Measurements from ENCODE around the gene NT5DC3. TPM values are rescaled to one million over a fixed set of nuclear protein-coding genes. Genes with fewer than 3 reads are reported as not detected.
A peak's percentile ranks its signal among the peaks of the same experiment; 100 is the strongest.

The NT5DC3 gene
- total RNA-seq, 1 donor from 2014 or later: 6.6 TPM

DNA sequence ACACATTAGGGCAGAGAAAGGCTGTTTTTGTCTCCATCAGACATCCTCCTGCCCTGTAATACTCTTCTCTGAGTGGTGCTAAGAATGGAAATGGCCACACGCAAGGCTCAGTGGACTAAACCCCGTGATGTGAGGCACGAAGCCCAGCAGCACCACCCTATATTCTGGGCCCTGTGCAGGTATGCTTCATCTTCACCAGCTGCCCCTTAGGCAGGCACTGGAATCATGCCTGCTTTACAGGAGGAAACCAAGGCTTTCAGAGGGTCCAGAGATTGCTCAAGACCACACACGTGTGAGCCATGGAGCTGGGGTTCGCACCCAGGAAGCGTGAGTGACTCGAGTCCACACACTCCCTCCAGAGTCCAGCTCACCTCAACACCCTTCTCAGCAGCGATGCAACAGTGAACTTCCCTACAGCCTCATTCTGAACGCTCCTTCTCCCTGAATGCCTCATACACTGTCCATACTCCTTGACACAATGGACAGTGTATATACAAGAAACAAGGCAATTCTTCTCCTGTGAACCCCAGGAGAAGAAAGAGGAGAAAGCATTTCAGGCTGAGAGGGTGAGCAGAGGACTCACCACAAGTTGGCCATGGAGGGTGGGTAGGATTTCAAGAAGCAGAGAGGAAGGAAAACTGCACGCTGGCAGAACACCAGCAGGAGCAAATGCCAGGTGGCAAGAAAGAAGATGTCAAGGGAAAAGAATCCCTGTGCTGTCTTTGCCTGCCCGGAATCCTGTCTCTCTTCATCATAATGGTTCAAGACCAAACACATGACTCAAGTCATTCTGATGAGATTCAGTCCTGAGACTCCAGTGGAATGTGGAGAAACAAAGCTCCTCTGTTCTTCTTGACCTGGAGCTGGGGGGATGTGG lies 39.1 kb downstream of the NT5DC3 start:
- no peak for DNase-seq (ENCODE audit: low spot score in 2 of 2)
- H3K27ac ChIP-seq: peak overlapping the region; percentile 54 to 60
- H3K4me1 ChIP-seq: peaks cover 10 to 51% of the 10 kb centered on the region in 2 donors
- H3K4me3 ChIP-seq: no peak overlapping the region
- peaks cover 23 to 29% of the 10 kb centered on the region in 2 donors for H3K36me3 ChIP-seq
- intact Hi-C loops (cut with DNase I): no loop called here
- H3K27me3 ChIP-seq: no peaks in the 10 kb centered on the region
- no peaks in the 10 kb centered on the region for H3K9me3 ChIP-seq
- TF ChIP-seq CTCF (IDR thresholded peaks at IDR 0.05): no peak

GRCh38 chr12:103799857-103800771 lies 40.9 kb downstream of the NT5DC3 start:
- Histone ChIP-seq H3K4me3 (peak overlapping the region in 1 of 2 donors; percentile 34), H3K27me3 (no peaks in the 10 kb centered on the region), H3K4me1 (peaks cover 7 to 34% of the 10 kb centered on the region in 2 donors), H3K9me3 (no peaks in the 10 kb centered on the region), H3K36me3 (peaks cover 33 to 38% of the 10 kb centered on the region in 2 donors), H3K27ac (peak overlapping the region; percentile 56 to 82)
- no peak for TF ChIP-seq CTCF (IDR thresholded peaks at IDR 0.05)
- intact Hi-C loops (cut with DNase I): no loop called here
- peak in 1 of 2 donors; percentile 82 for DNase-seq (ENCODE audit: low spot score in 2 of 2)

DNA sequence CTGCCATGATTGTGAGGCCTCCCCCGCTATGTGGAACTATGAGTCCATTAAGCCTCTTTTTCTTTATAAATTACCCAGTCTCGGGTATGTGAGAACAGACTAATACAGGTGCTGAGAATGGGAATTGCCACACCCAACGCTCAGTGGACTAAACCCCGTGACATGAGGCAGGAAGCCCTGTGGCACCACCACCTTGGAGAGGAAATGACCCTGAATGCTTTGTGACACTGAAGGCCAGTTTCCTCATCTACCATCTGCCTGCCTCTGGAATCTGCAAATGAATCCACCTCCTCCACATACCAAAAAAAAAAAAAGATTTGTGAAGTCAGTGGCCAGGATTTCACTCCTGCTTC lies 41.6 kb downstream of the NT5DC3 start:
- TF ChIP-seq CTCF (IDR thresholded peaks at IDR 0.05): no peak
- H3K4me3 ChIP-seq: no peak overlapping the region
- DNase-seq (ENCODE audit: low spot score in 2 of 2): no peak
- no peaks in the 10 kb centered on the region for H3K9me3 ChIP-seq
- peaks cover 3 to 27% of the 10 kb centered on the region in 2 donors for H3K4me1 ChIP-seq
- H3K27ac ChIP-seq: peak overlapping the region; percentile 56 to 82
- intact Hi-C loops (cut with DNase I): no loop called here
- H3K36me3 ChIP-seq: peaks cover 33 to 44% of the 10 kb centered on the region in 2 donors
- H3K27me3 ChIP-seq: no peaks in the 10 kb centered on the region

DNA sequence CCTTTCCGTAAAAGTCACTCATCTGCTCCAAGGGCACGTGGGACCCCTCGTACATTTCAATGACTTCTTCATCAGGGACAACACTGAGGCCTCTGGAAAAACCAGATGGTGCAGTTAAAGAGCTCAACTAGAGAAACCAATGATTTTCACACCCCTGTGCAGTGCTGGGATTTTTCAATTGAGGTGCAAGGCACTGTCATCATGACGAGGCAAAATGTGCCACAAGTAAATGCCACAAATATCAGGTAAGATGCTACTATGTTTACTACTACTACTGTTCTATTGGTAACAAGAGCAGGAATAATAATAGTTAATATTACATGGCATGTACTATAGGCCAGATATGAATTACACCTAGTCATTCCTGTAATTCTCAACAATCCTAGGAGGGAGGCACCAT lies 42.4 kb downstream of the NT5DC3 start:
- H3K4me1 ChIP-seq: peaks cover 3 to 24% of the 10 kb centered on the region in 2 donors
- DNase-seq (ENCODE audit: low spot score in 2 of 2): no peak
- peaks cover 36 to 53% of the 10 kb centered on the region in 2 donors for H3K36me3 ChIP-seq
- no peak for TF ChIP-seq CTCF (IDR thresholded peaks at IDR 0.05)
- intact Hi-C loops (cut with DNase I): no loop called here
- H3K27me3 ChIP-seq: no peaks in the 10 kb centered on the region
- H3K27ac ChIP-seq: peak overlapping the region; percentile 56 to 82
- H3K4me3 ChIP-seq: no peak overlapping the region
- H3K9me3 ChIP-seq: no peaks in the 10 kb centered on the region

DNA sequence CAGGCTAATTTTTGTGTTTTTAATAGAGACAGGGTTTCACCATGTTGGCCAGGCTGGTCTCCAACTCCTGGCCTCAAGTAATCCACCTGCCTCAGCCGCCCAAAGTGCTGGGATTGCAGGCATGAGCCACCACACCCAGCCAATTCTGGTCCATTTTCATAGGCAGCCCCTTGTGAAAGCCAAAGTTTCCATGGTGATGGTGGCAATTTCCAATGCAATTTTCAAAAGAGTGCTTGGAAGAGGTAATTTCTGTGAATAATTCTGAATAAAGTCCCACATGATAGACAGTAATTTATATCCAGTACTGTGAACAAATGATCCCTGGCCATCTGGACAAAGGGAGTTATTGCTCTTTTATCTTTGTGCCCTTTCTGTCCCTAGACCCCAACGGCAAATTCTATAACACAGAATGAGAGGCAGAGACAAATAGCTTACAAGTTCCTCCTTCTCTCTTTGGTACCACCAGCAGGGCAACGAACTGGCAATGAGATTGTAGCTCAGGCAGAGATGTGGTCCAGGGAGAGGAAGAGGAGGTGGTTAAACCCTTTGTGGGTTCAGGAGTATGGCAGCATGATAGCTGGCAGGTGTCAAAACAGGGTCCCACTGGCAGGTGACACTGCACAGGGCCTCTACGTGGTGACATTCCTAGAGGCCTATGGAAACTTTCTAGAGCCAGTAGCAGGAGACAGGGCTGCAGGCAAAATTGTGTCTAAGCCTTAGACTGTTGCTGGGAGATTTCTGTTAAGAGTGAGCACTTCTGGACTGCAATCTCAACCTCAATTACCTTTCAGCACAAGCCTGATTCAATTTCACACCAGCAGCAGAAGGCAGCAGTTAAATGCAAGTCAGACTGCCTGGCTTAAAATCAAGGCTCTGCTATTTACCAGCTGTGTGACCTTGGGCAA lies 46.5 kb downstream of the NT5DC3 start:
- TF ChIP-seq CTCF (IDR thresholded peaks at IDR 0.05): no peak
- H3K27me3 ChIP-seq: no peaks in the 10 kb centered on the region
- peaks cover 62 to 76% of the 10 kb centered on the region in 2 donors for H3K36me3 ChIP-seq
- H3K9me3 ChIP-seq: no peaks in the 10 kb centered on the region
- intact Hi-C loops (cut with DNase I): no loop called here
- peaks cover 0 to 2% of the 10 kb centered on the region in 2 donors for H3K4me1 ChIP-seq
- no peak for DNase-seq (ENCODE audit: low spot score in 2 of 2)
- no peak overlapping the region for H3K4me3 ChIP-seq
- H3K27ac ChIP-seq: no peak overlapping the region

Data from ascending aorta (tissue), 2 donors.